ENCODE data around the gene PARD6B. TPM values are rescaled to one million over a fixed set of nuclear protein-coding genes. Genes with fewer than 3 reads are reported as not detected.
A peak's percentile ranks its signal among the peaks of the same experiment; 100 is the strongest.

PARD6B gene
- total and polyA plus RNA-seq, 2 of the 13 experiments (the other 11 are each of a cell fraction or from before 2014, with no cell fraction given): 6.9 to 22.2 TPM

DNA sequence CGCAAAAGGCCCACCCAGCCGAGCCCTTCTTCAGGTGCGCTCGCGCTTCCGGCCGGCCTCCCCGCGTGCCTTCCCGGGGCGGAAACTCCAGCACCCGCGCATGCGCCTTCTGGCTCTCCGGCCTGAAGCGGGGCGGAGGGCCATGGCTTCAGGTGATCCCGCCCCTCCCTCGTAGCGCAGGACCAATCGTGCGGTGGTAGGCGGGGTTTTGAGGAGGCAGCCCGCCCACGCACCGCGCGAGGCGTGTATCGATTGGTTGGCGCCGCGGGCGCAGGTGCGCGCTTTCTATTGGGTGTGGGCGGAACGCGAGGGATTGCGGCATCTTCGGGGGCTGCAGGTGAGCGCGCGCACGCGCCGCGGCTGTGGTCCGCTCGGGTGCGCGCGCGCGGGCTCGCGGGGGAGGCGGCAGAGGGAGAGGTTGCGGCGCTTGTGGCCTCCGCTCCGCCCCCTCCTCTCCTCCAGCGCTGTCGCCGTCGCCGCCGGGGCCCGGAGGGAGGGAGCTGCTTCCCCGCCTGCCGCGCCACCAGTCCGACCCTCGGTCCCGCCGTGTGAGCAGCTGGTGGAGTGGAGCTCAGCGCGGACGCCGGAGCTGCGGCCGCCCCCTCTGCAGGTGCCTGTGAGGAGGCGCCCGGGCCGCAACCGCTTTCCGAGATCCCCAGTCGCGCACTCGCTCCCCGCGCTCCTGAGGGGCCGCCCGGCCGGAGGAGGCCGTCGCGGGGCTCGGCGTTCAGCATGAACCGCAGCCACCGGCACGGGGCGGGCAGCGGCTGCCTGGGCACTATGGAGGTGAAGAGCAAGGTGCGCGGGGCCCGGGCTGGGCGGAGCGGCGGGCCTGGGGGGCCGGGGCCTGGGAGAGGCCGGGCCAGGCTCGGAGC lies at the start of gene PARD6B (continued):
- TF ChIP-seq, protein P1, sequence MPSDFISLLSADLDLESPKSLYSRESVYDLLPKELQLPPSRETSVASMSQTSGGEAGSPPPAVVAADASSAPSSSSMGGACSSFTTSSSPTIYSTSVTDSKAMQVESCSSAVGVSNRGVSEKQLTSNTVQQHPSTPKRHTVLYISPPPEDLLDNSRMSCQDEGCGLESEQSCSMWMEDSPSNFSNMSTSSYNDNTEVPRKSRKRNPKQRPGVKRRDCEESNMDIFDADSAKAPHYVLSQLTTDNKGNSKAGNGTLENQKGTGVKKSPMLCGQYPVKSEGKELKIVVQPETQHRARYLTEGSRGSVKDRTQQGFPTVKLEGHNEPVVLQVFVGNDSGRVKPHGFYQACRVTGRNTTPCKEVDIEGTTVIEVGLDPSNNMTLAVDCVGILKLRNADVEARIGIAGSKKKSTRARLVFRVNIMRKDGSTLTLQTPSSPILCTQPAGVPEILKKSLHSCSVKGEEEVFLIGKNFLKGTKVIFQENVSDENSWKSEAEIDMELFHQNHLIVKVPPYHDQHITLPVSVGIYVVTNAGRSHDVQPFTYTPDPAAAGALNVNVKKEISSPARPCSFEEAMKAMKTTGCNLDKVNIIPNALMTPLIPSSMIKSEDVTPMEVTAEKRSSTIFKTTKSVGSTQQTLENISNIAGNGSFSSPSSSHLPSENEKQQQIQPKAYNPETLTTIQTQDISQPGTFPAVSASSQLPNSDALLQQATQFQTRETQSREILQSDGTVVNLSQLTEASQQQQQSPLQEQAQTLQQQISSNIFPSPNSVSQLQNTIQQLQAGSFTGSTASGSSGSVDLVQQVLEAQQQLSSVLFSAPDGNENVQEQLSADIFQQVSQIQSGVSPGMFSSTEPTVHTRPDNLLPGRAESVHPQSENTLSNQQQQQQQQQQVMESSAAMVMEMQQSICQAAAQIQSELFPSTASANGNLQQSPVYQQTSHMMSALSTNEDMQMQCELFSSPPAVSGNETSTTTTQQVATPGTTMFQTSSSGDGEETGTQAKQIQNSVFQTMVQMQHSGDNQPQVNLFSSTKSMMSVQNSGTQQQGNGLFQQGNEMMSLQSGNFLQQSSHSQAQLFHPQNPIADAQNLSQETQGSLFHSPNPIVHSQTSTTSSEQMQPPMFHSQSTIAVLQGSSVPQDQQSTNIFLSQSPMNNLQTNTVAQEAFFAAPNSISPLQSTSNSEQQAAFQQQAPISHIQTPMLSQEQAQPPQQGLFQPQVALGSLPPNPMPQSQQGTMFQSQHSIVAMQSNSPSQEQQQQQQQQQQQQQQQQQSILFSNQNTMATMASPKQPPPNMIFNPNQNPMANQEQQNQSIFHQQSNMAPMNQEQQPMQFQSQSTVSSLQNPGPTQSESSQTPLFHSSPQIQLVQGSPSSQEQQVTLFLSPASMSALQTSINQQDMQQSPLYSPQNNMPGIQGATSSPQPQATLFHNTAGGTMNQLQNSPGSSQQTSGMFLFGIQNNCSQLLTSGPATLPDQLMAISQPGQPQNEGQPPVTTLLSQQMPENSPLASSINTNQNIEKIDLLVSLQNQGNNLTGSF (CRISPR knock-in tag; IDR thresholded peaks at IDR 0.05): peak; percentile 83
- TF ChIP-seq AHR (CRISPR knock-in tag; IDR thresholded peaks at IDR 0.05) (no peak; the same call in 1 of the 2 replicates), FOXA1 (IDR thresholded peaks at IDR 0.05) (no peak), FOXA1 (CRISPR knock-in tag; IDR thresholded peaks at IDR 0.05) (0 out of 2 replicates have a peak, but pooled peaks have one; percentile 11), ZNF256 (CRISPR knock-in tag; conservative IDR thresholded peaks at IDR 0.05) (peak; percentile 78; the same call in 1 of the 2 replicates), BRD4 (CRISPR knock-in tag; IDR thresholded peaks at IDR 0.05) (peak; percentile 86), ZNF207 (IDR thresholded peaks at IDR 0.05; ENCODE audit: borderline replicate concordance) (no peak), ZBTB7A (CRISPR knock-in tag; IDR thresholded peaks at IDR 0.05) (0 out of 2 replicates have a peak, but pooled peaks have one; percentile 28), ELF1 (CRISPR knock-in tag; IDR thresholded peaks at IDR 0.05) (peak; percentile 89), ZNF235 (CRISPR knock-in tag; IDR thresholded peaks at IDR 0.05; ENCODE audit: borderline replicate concordance) (peak; percentile 95), SIX1 (CRISPR knock-in tag; IDR thresholded peaks at IDR 0.05; ENCODE audit: borderline replicate concordance) (no peak), ZFP36 (IDR thresholded peaks at IDR 0.05; ENCODE audit: borderline replicate concordance, low read depth, low read length, partially characterized antibody) (no peak), KLF6 (CRISPR knock-in tag; IDR thresholded peaks at IDR 0.05) (peak; percentile 89), ZNF550 (CRISPR knock-in tag; IDR thresholded peaks at IDR 0.05; ENCODE audit: borderline replicate concordance) (peak; percentile 65; the same call in 1 of the 2 replicates)
- TF ChIP-seq, protein P2, sequence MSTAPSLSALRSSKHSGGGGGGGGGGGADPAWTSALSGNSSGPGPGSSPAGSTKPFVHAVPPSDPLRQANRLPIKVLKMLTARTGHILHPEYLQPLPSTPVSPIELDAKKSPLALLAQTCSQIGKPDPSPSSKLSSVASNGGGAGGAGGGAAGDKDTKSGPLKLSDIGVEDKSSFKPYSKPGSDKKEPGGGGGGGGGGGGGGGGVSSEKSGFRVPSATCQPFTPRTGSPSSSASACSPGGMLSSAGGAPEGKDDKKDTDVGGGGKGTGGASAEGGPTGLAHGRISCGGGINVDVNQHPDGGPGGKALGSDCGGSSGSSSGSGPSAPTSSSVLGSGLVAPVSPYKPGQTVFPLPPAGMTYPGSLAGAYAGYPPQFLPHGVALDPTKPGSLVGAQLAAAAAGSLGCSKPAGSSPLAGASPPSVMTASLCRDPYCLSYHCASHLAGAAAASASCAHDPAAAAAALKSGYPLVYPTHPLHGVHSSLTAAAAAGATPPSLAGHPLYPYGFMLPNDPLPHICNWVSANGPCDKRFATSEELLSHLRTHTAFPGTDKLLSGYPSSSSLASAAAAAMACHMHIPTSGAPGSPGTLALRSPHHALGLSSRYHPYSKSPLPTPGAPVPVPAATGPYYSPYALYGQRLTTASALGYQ (CRISPR knock-in tag; IDR thresholded peaks at IDR 0.05): no peak; the same call in 1 of the 2 replicates
- TF ChIP-seq, protein P3, sequence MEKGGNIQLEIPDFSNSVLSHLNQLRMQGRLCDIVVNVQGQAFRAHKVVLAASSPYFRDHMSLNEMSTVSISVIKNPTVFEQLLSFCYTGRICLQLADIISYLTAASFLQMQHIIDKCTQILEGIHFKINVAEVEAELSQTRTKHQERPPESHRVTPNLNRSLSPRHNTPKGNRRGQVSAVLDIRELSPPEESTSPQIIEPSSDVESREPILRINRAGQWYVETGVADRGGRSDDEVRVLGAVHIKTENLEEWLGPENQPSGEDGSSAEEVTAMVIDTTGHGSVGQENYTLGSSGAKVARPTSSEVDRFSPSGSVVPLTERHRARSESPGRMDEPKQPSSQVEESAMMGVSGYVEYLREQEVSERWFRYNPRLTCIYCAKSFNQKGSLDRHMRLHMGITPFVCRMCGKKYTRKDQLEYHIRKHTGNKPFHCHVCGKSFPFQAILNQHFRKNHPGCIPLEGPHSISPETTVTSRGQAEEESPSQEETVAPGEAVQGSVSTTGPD (CRISPR knock-in tag; IDR thresholded peaks at IDR 0.05): no peak
- TF ChIP-seq, protein P4, sequence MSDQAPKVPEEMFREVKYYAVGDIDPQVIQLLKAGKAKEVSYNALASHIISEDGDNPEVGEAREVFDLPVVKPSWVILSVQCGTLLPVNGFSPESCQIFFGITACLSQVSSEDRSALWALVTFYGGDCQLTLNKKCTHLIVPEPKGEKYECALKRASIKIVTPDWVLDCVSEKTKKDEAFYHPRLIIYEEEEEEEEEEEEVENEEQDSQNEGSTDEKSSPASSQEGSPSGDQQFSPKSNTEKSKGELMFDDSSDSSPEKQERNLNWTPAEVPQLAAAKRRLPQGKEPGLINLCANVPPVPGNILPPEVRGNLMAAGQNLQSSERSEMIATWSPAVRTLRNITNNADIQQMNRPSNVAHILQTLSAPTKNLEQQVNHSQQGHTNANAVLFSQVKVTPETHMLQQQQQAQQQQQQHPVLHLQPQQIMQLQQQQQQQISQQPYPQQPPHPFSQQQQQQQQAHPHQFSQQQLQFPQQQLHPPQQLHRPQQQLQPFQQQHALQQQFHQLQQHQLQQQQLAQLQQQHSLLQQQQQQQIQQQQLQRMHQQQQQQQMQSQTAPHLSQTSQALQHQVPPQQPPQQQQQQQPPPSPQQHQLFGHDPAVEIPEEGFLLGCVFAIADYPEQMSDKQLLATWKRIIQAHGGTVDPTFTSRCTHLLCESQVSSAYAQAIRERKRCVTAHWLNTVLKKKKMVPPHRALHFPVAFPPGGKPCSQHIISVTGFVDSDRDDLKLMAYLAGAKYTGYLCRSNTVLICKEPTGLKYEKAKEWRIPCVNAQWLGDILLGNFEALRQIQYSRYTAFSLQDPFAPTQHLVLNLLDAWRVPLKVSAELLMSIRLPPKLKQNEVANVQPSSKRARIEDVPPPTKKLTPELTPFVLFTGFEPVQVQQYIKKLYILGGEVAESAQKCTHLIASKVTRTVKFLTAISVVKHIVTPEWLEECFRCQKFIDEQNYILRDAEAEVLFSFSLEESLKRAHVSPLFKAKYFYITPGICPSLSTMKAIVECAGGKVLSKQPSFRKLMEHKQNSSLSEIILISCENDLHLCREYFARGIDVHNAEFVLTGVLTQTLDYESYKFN (CRISPR knock-in tag; conservative IDR thresholded peaks at IDR 0.05): peak; percentile 74

Measured in HepG2 (cell line).